Measurements from ENCODE around the gene PERM1. TPM values are rescaled to one million over a fixed set of nuclear protein-coding genes. Genes with fewer than 3 reads are reported as not detected.

Gene PERM1
- total RNA-seq, 1 experiment from 2014 or later = not detected

DNA sequence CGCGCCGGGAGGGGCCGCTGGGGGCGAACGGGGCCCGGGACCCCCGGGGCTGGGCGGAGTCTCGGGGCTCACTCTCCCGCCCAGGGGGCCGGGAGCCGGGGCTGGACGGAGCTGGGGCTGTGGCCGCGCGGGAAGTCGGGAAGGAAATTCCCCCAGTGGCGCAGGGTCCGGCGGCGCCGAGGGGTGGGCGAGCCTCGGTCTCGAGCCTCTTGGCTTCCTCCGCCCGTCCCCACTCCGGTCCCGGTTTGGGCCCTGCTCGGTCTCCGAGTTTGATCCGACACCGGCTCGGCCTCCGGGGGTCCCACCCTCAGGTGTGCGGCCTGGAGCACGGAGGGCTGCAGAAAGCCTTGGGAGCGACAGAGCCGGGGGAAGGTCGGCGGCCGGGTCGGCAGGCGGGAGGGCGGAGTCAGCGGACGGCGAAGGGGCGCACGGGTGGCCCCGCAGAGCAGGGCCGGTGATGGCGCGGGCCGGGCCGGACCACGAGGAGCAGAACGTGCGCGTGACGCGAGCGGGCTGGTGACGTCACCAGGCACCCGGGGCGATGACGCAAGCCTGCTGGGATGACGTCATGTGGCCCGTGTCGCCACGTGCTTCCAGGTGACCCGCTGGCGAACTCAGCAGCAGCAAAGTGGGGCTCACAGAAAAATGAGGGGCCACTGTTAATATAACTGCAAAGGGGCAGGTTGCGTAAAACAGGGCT lies 18.6 kb upstream of the PERM1 start (continued):
- TF ChIP-seq, protein P1, sequence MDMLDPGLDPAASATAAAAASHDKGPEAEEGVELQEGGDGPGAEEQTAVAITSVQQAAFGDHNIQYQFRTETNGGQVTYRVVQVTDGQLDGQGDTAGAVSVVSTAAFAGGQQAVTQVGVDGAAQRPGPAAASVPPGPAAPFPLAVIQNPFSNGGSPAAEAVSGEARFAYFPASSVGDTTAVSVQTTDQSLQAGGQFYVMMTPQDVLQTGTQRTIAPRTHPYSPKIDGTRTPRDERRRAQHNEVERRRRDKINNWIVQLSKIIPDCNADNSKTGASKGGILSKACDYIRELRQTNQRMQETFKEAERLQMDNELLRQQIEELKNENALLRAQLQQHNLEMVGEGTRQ (CRISPR knock-in tag; IDR thresholded peaks at IDR 0.05) = peak; percentile 60
- TF ChIP-seq FOXK1 (CRISPR knock-in tag; IDR thresholded peaks at IDR 0.05) (peak; percentile 68), JUN (CRISPR knock-in tag; IDR thresholded peaks at IDR 0.05) (0 out of 2 replicates have a peak, but pooled peaks have one; percentile 6), NR3C1 (CRISPR knock-in tag; conservative IDR thresholded peaks at IDR 0.05; ENCODE audit: low read depth) (no peak), NFYB (CRISPR knock-in tag; conservative IDR thresholded peaks at IDR 0.05; ENCODE audit: low read depth) (no peak), ZNF671 (CRISPR knock-in tag; IDR thresholded peaks at IDR 0.05) (no peak), TP53 (CRISPR knock-in tag; IDR thresholded peaks at IDR 0.05) (no peak), TEAD1 (CRISPR knock-in tag; IDR thresholded peaks at IDR 0.05) (no peak), ZNF219 (CRISPR knock-in tag; IDR thresholded peaks at IDR 0.05; ENCODE audit: borderline replicate concordance) (peak; percentile 76; the same call in 1 of the 2 replicates)
- TF ChIP-seq, protein P2, sequence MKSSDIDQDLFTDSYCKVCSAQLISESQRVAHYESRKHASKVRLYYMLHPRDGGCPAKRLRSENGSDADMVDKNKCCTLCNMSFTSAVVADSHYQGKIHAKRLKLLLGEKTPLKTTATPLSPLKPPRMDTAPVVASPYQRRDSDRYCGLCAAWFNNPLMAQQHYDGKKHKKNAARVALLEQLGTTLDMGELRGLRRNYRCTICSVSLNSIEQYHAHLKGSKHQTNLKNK (CRISPR knock-in tag; IDR thresholded peaks at IDR 0.05) = no peak
- TF ChIP-seq, protein P3, sequence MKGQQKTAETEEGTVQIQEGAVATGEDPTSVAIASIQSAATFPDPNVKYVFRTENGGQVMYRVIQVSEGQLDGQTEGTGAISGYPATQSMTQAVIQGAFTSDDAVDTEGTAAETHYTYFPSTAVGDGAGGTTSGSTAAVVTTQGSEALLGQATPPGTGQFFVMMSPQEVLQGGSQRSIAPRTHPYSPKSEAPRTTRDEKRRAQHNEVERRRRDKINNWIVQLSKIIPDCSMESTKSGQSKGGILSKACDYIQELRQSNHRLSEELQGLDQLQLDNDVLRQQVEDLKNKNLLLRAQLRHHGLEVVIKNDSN (CRISPR knock-in tag; IDR thresholded peaks at IDR 0.05) = peak; percentile 27; the same call in 1 of the 2 replicates
- TF ChIP-seq, protein P4, sequence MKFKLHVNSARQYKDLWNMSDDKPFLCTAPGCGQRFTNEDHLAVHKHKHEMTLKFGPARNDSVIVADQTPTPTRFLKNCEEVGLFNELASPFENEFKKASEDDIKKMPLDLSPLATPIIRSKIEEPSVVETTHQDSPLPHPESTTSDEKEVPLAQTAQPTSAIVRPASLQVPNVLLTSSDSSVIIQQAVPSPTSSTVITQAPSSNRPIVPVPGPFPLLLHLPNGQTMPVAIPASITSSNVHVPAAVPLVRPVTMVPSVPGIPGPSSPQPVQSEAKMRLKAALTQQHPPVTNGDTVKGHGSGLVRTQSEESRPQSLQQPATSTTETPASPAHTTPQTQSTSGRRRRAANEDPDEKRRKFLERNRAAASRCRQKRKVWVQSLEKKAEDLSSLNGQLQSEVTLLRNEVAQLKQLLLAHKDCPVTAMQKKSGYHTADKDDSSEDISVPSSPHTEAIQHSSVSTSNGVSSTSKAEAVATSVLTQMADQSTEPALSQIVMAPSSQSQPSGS (CRISPR knock-in tag; IDR thresholded peaks at IDR 0.05; ENCODE audit: borderline replicate concordance, low read depth) = peak; percentile 87; the same call in 1 of the 2 replicates
- TF ChIP-seq, protein P5, sequence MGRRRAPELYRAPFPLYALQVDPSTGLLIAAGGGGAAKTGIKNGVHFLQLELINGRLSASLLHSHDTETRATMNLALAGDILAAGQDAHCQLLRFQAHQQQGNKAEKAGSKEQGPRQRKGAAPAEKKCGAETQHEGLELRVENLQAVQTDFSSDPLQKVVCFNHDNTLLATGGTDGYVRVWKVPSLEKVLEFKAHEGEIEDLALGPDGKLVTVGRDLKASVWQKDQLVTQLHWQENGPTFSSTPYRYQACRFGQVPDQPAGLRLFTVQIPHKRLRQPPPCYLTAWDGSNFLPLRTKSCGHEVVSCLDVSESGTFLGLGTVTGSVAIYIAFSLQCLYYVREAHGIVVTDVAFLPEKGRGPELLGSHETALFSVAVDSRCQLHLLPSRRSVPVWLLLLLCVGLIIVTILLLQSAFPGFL (CRISPR knock-in tag; IDR thresholded peaks at IDR 0.05; ENCODE audit: borderline replicate concordance) = no peak; the same call in 1 of the 2 replicates
- TF ChIP-seq, protein P6, sequence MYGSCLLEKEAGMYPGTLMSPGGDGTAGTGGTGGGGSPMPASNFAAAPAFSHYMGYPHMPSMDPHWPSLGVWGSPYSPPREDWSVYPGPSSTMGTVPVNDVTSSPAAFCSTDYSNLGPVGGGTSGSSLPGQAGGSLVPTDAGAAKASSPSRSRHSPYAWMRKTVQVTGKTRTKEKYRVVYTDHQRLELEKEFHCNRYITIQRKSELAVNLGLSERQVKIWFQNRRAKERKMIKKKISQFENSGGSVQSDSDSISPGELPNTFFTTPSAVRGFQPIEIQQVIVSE (CRISPR knock-in tag; IDR thresholded peaks at IDR 0.05; ENCODE audit: borderline replicate concordance) = no peak
- TF ChIP-seq, protein P7, sequence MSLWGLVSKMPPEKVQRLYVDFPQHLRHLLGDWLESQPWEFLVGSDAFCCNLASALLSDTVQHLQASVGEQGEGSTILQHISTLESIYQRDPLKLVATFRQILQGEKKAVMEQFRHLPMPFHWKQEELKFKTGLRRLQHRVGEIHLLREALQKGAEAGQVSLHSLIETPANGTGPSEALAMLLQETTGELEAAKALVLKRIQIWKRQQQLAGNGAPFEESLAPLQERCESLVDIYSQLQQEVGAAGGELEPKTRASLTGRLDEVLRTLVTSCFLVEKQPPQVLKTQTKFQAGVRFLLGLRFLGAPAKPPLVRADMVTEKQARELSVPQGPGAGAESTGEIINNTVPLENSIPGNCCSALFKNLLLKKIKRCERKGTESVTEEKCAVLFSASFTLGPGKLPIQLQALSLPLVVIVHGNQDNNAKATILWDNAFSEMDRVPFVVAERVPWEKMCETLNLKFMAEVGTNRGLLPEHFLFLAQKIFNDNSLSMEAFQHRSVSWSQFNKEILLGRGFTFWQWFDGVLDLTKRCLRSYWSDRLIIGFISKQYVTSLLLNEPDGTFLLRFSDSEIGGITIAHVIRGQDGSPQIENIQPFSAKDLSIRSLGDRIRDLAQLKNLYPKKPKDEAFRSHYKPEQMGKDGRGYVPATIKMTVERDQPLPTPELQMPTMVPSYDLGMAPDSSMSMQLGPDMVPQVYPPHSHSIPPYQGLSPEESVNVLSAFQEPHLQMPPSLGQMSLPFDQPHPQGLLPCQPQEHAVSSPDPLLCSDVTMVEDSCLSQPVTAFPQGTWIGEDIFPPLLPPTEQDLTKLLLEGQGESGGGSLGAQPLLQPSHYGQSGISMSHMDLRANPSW (CRISPR knock-in tag; conservative IDR thresholded peaks at IDR 0.05; ENCODE audit: low read depth) = no peak
- TF ChIP-seq, protein P8, sequence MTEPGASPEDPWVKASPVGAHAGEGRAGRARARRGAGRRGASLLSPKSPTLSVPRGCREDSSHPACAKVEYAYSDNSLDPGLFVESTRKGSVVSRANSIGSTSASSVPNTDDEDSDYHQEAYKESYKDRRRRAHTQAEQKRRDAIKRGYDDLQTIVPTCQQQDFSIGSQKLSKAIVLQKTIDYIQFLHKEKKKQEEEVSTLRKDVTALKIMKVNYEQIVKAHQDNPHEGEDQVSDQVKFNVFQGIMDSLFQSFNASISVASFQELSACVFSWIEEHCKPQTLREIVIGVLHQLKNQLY (CRISPR knock-in tag; IDR thresholded peaks at IDR 0.05) = no peak
- TF ChIP-seq, protein P9, sequence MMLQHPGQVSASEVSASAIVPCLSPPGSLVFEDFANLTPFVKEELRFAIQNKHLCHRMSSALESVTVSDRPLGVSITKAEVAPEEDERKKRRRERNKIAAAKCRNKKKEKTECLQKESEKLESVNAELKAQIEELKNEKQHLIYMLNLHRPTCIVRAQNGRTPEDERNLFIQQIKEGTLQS (CRISPR knock-in tag; conservative IDR thresholded peaks at IDR 0.05) = peak; percentile 94

Data from WTC11 (cell line).